ENCODE results near the gene ITSN1. TPM values are rescaled to one million over a fixed set of nuclear protein-coding genes. Genes with fewer than 3 reads are reported as not detected.

ITSN1 gene
- total RNA-seq, 4 donors from 2014 or later: 37.0 to 123 (median 61.1) TPM

DNA sequence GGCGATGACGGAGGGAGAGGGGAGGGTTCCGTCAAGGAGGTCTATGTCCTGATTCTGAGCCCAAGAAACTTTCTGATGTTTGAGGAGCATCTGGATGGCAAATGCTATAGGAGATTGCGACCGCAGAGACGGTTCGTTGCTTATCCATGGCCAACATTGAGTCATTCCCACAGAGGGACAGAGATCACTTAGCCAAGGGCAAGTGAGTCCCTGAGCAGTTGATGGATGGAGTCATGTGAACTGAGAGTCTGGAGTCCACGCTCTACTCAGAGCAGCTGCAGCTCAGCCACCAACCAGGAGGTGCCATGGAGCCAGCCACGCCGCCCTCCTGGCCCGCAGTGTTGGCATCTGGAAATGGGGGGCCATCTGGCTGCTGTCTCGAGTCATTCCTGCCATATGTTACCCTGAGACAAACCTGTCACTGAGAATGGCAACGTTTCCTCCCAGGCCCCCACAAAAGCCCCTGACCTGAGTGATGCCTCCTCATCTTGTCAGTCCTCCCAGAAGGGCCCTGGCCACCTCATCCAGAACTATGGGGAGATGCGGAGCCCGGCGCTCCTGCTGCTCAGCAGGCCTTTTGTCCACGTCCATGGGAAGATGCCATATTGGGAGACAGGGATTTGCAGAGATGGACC lies 214.7 kb downstream of the ITSN1 start:
- Histone ChIP-seq H3K4me1 (no peaks in the 10 kb centered on the region), H3K9me3 (no peaks in the 10 kb centered on the region), H3K27ac (no peak overlapping the region), H3K4me3 (no peak overlapping the region), H3K27me3 (no peaks in the 10 kb centered on the region), H3K36me3 (no peaks in the 10 kb centered on the region)
- intact Hi-C loops (cut with DNase I; ENCODE audit: low total_unique reads): no loop called here
- 93% methylated on average over 13 of the region's 17 CpGs; no CpG with 5 or more reads in 1 of the 2 donors for WGBS, 2 donors (ENCODE audit: low coverage in 1 of 2)
- in situ Hi-C loops (cut with MboI; ENCODE audit: low pct_ligation_motif_present in 1 of 4, low pct_unique_long_range_greater_than_20kb in 1 of 4, low sequenced_read_pairs in 3 of 4): no loop called here
- no peak for TF ChIP-seq POLR2AphosphoS5 (IDR thresholded peaks at IDR 0.05)
- no peak for TF ChIP-seq EP300 (IDR thresholded peaks at IDR 0.05; ENCODE audit: low read depth)
- no peak for TF ChIP-seq POLR2A (IDR thresholded peaks at IDR 0.05)
- TF ChIP-seq, protein P1, sequence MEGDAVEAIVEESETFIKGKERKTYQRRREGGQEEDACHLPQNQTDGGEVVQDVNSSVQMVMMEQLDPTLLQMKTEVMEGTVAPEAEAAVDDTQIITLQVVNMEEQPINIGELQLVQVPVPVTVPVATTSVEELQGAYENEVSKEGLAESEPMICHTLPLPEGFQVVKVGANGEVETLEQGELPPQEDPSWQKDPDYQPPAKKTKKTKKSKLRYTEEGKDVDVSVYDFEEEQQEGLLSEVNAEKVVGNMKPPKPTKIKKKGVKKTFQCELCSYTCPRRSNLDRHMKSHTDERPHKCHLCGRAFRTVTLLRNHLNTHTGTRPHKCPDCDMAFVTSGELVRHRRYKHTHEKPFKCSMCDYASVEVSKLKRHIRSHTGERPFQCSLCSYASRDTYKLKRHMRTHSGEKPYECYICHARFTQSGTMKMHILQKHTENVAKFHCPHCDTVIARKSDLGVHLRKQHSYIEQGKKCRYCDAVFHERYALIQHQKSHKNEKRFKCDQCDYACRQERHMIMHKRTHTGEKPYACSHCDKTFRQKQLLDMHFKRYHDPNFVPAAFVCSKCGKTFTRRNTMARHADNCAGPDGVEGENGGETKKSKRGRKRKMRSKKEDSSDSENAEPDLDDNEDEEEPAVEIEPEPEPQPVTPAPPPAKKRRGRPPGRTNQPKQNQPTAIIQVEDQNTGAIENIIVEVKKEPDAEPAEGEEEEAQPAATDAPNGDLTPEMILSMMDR (IDR thresholded peaks at IDR 0.05): no peak
- DNase-seq: no peak

DNA sequence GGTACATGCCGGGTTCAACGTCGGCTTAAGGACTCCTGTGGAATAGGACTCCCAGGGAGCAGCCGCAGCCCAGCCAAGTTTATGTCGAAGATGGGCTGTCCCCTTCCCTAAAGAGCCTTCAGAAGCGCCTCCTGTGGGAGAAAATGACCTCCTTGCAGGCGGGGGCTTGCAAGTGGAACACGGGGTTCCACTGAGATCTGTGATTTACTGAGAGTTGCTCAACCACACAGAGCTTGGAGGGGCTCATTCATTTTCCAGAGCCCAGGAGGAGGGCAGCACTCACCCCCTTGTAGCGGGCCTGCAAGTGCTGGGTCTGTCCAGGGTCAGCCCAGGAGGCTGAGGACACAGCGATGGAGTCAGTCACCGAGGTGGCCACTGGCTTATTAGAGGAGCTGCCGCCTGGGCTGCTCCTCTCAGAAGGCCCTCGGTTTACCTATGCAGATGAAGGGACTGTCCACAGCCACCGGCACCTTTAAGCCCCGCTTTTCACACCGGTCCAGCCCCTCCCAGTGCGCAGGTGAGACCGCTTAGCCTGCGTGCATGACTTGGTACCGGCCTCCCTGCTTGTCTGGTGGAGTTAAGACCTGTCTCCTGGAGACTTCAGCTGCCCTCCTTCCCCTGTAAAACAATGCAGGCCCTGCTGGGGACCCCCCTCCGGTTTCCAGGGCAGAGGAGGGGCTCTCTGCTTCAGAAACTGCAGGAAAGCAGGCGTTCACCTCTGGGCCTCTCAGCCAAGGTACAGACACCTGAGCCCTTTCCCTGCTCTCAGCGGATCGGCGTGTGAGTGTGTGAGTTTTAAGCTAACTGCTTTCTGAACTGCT lies 215.8 kb downstream of the ITSN1 start:
- no peak overlapping the region for H3K4me3 ChIP-seq
- DNase-seq: no peak

DNA sequence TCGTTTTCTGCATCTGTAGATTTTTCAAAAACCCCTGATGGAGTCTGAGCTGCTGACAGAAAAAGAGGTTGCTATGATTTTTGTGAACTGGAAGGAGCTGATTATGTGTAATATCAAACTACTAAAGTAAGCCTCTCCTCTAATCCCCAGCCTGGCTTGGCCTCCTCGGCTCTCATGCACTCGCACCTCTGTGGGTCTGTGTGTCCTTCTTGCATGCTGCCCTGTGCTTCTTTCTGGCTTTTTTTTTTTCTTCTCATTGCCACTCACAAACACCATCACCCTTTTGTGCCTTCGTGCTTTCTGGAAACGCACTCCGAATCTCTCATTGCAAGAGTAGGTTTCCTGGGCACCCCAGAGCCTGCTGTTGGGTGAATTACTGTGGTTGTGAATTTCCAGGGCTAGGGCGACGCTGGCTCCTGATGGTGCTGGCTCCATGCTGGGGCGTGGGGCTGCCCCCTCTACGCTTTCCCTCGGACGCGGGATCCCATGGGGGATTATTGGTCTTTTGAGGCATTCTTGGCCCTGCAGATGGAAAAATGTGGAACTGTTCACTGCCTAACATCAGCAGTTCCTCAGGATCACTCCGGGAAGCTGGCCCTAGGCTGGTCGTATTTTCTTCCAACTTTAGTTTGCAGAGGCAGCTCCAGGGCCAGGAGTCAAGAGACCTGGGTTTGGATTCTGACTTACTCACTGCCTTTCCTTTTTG lies 216.5 kb downstream of the ITSN1 start:
- in situ Hi-C loops (cut with MboI; ENCODE audit: low pct_ligation_motif_present in 1 of 4, low pct_unique_long_range_greater_than_20kb in 1 of 4, low sequenced_read_pairs in 3 of 4): no loop called here
- TF ChIP-seq, protein P1 (IDR thresholded peaks at IDR 0.05): no peak
- TF ChIP-seq POLR2AphosphoS5 (IDR thresholded peaks at IDR 0.05): no peak
- no peak for TF ChIP-seq EP300 (IDR thresholded peaks at IDR 0.05; ENCODE audit: low read depth)
- TF ChIP-seq POLR2A (IDR thresholded peaks at IDR 0.05): no peak
- 60 to 74% methylated on average over 1 to 15 of the region's 15 CpGs for WGBS, 2 donors (ENCODE audit: low coverage in 1 of 2)
- Histone ChIP-seq H3K9me3 (no peaks in the 10 kb centered on the region), H3K4me1 (no peaks in the 10 kb centered on the region), H3K27ac (no peak overlapping the region), H3K36me3 (no peaks in the 10 kb centered on the region), H3K27me3 (no peaks in the 10 kb centered on the region), H3K4me3 (no peak overlapping the region)
- intact Hi-C loops (cut with DNase I; ENCODE audit: low total_unique reads): no loop called here
- DNase-seq: no peak

More for the DNA sequence above, 215.8 kb downstream of the ITSN1 start:
- in situ Hi-C loops (cut with MboI; ENCODE audit: low pct_ligation_motif_present in 1 of 4, low pct_unique_long_range_greater_than_20kb in 1 of 4, low sequenced_read_pairs in 3 of 4) (no loop called here), intact Hi-C loops (cut with DNase I; ENCODE audit: low total_unique reads) (no loop called here)
- Histone ChIP-seq H3K27me3 (no peaks in the 10 kb centered on the region), H3K9me3 (no peaks in the 10 kb centered on the region), H3K27ac (no peak overlapping the region), H3K36me3 (no peaks in the 10 kb centered on the region), H3K4me1 (no peaks in the 10 kb centered on the region)
- WGBS, 2 donors (ENCODE audit: low coverage in 1 of 2): 85% methylated on average over 25 of the region's 25 CpGs; no CpG with 5 or more reads in 1 of the 2 donors
- TF ChIP-seq EP300 (IDR thresholded peaks at IDR 0.05; ENCODE audit: low read depth): no peak
- no peak for TF ChIP-seq POLR2AphosphoS5 (IDR thresholded peaks at IDR 0.05)
- TF ChIP-seq POLR2A (IDR thresholded peaks at IDR 0.05): no peak

DNA sequence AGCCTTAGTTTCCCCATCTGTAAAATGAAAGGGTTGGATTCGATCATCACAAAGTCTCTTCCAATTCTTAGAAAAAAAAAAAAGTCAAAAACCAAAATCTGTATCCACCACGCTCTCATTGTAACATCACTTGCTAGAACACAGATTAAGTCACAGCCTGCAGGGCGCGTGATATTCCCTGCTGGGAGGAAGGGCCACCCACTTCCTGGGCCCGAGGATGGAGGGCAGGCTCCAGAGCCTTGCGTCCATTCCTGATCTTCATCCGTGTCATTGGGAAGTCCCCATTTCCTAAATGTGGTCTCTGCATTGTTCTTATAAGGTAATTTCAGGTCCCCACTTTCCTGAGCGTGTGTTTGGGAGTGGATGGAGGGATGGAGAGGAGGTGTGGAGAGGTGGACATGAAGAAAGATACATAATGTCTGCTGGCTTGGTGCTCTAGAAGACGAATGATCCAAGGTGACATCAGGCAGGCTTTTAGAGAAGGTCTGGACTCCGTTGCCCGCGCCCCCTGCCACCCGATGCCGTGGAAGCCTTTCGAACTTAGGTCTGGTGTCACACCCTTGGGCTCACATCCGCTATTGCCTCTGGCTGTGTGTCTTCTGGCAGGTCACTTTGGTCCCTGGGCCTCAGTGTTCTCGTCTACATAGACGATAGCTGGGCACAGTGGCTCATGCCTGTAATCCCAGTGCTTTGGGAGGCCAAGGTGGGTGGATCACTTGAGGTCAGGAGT lies 217.2 kb downstream of the ITSN1 start:
- in situ Hi-C loops (cut with MboI; ENCODE audit: low pct_ligation_motif_present in 1 of 4, low pct_unique_long_range_greater_than_20kb in 1 of 4, low sequenced_read_pairs in 3 of 4) (no loop called here), intact Hi-C loops (cut with DNase I; ENCODE audit: low total_unique reads) (no loop called here)
- no peaks in the 10 kb centered on the region for H3K27me3 ChIP-seq
- DNase-seq: no peak
- no peak overlapping the region for H3K27ac ChIP-seq
- 92 to 100% methylated on average over 7 to 18 of the region's 18 CpGs for WGBS, 2 donors (ENCODE audit: low coverage in 1 of 2)
- H3K36me3 ChIP-seq: no peaks in the 10 kb centered on the region
- H3K4me1 ChIP-seq: no peaks in the 10 kb centered on the region
- H3K4me3 ChIP-seq: no peak overlapping the region
- no peaks in the 10 kb centered on the region for H3K9me3 ChIP-seq
- TF ChIP-seq POLR2A (IDR thresholded peaks at IDR 0.05): no peak
- TF ChIP-seq, protein P1 (IDR thresholded peaks at IDR 0.05): no peak
- no peak for TF ChIP-seq POLR2AphosphoS5 (IDR thresholded peaks at IDR 0.05)
- TF ChIP-seq EP300 (IDR thresholded peaks at IDR 0.05; ENCODE audit: low read depth): no peak
